ENCODE measurements around the gene LTF. TPM values are rescaled to one million over a fixed set of nuclear protein-coding genes. Genes with fewer than 3 reads are reported as not detected.

LTF gene
- total RNA-seq, 1 experiment from 2014 or later = not detected

DNA sequence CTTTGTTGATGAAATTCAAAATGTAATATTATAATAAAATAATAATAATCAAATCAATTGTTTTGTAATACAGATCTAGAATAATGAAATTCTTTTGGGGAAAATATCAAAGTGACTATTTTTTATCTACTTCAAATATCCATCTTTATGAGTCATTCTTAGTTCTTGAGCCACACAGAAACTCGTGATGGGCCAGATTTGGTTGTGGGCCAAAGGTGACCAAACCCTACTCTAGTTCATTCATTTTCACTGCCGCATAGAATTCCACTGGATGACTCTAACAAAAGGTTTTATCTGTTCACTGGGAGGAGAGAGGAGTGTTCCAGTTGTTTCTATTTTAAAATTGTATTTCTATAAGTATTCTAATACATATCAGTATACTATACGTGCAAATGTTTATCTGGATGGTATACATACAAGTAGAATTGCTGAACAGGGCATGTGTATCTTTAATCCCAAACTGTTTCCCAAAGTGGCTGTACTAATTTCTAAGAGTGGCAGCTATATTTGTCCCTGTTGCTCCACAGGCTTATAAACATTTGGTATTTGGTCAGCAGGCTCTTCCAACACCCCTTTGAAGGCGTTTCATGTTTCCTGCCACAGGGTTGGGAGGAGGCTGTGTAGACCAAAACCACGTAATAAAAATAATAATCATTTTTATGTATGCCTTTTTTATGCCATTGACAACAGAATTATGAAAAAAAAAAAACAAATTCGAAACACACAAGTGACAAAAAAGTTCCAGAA lies 25.8 kb upstream of the LTF start:
- BruUV-seq (replicated peaks) = no TSS peak
- Histone ChIP-seq H3K27me3 (ENCODE audit: insufficient read depth, low read length) (no peaks in the 10 kb centered on the region), H3K4me1 (ENCODE audit: control insufficient read depth in 1 of 2, insufficient read depth in 2 of 2, low read length in 2 of 2) (peaks cover 0 to 10% of the 10 kb centered on the region in 2 experiments; a peak in 1 of 4 replicates), H3K9ac (ENCODE audit: low read length) (no peak overlapping the region), H3K4me2 (ENCODE audit: low read length) (no peak overlapping the region), H4K20me1 (ENCODE audit: insufficient read depth) (no peaks in the 10 kb centered on the region), H3K9me3 (ENCODE audit: control insufficient read depth in 1 of 2, insufficient read depth in 1 of 2, low read depth in 1 of 2, low read length in 2 of 2) (no peaks in the 10 kb centered on the region), H3K27ac (ENCODE audit: low read depth, low read length) (no peak overlapping the region), H2AFZ (ENCODE audit: low read depth, low read length, poor library complexity, severe bottlenecking) (no peak overlapping the region), H3K36me3 (ENCODE audit: control insufficient read depth in 1 of 2, insufficient read depth in 2 of 2, low read length in 2 of 2) (no peaks in the 10 kb centered on the region), H3K79me2 (ENCODE audit: insufficient read depth, low read length) (no peaks in the 10 kb centered on the region), H3K9me2 (ENCODE audit: insufficient read depth) (no peaks in the 10 kb centered on the region), H3K4me3 (replicated peaks in 1 of 2; ENCODE audit: low read depth in 1 of 2, low read length in 2 of 2) (no peak overlapping the region)
- ChIA-PET CTCF (interaction anchor here (3.0 to 3.4 kb wide), 3 partner anchors 67 to 139 kb away, joined by 16 to 144 read pairs (median 31); no protein-coding TSS in a partner anchor), POLR2A (no interaction called here), RAD21 (ENCODE audit: low non-redundant PET in 1 of 2, low total read pairs in 2 of 2, uncharacterized antibody in 2 of 2, unreplicated experiment in 2 of 2) (no interaction called here)
- TF ChIP-seq SRF (IDR thresholded peaks at IDR 0.05; ENCODE audit: low read depth) = no peak
- TF ChIP-seq TCF7L2 (IDR thresholded peaks at IDR 0.05; ENCODE audit: borderline replicate concordance, extremely low read depth, insufficient read depth, insufficient read length) = no peak
- TF ChIP-seq SIN3A (IDR thresholded peaks at IDR 0.05; ENCODE audit: low read depth) = no peak
- TF ChIP-seq, protein P1, sequence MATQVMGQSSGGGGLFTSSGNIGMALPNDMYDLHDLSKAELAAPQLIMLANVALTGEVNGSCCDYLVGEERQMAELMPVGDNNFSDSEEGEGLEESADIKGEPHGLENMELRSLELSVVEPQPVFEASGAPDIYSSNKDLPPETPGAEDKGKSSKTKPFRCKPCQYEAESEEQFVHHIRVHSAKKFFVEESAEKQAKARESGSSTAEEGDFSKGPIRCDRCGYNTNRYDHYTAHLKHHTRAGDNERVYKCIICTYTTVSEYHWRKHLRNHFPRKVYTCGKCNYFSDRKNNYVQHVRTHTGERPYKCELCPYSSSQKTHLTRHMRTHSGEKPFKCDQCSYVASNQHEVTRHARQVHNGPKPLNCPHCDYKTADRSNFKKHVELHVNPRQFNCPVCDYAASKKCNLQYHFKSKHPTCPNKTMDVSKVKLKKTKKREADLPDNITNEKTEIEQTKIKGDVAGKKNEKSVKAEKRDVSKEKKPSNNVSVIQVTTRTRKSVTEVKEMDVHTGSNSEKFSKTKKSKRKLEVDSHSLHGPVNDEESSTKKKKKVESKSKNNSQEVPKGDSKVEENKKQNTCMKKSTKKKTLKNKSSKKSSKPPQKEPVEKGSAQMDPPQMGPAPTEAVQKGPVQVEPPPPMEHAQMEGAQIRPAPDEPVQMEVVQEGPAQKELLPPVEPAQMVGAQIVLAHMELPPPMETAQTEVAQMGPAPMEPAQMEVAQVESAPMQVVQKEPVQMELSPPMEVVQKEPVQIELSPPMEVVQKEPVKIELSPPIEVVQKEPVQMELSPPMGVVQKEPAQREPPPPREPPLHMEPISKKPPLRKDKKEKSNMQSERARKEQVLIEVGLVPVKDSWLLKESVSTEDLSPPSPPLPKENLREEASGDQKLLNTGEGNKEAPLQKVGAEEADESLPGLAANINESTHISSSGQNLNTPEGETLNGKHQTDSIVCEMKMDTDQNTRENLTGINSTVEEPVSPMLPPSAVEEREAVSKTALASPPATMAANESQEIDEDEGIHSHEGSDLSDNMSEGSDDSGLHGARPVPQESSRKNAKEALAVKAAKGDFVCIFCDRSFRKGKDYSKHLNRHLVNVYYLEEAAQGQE (IDR thresholded peaks at IDR 0.05; ENCODE audit: low read depth) = no peak
- no peak for TF ChIP-seq ELF1 (IDR thresholded peaks at IDR 0.05; ENCODE audit: borderline replicate concordance, low read depth)
- no peak for TF ChIP-seq ZFX (IDR thresholded peaks at IDR 0.05)
- no peak for TF ChIP-seq POLR2AphosphoS5 (IDR thresholded peaks at IDR 0.05; ENCODE audit: low read depth, low read length)
- TF ChIP-seq SP1 (IDR thresholded peaks at IDR 0.05; ENCODE audit: low read depth) = no peak
- TF ChIP-seq CTCF (IDR thresholded peaks at IDR 0.05 in 2 of 3, conservative IDR thresholded peaks at IDR 0.05 in 1 of 3; ENCODE audit: borderline replicate concordance in 1 of 3, insufficient read depth in 1 of 3, low read depth in 2 of 3, low read length in 2 of 3) = no peak
- TF ChIP-seq, protein P2, sequence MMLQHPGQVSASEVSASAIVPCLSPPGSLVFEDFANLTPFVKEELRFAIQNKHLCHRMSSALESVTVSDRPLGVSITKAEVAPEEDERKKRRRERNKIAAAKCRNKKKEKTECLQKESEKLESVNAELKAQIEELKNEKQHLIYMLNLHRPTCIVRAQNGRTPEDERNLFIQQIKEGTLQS (IDR thresholded peaks at IDR 0.05) = no peak
- TF ChIP-seq YY1 (IDR thresholded peaks at IDR 0.05; ENCODE audit: extremely low read depth, insufficient replicate concordance, low read depth, low read length) = no peak
- TF ChIP-seq ZBTB33 (IDR thresholded peaks at IDR 0.05; ENCODE audit: extremely low read depth, insufficient replicate concordance, low read length) = no peak
- ATAC-seq (no peak), DNase-seq (ENCODE audit: low read depth, low spot score) (no peak)
- intact Hi-C loops (cut with micrococcal nuclease) = no loop called here
